ENCODE measurements around the gene TSFM. TPM values are rescaled to one million over a fixed set of nuclear protein-coding genes. Genes with fewer than 3 reads are reported as not detected.

The TSFM gene
- total and polyA plus RNA-seq, 9 of the 15 experiments (the other 6 are each of a cell fraction or from before 2014, with no cell fraction given) = 44.6 to 198 (median 60.2) TPM

GRCh38 chr12:57771873-57772428 lies 10.6 kb upstream of the TSFM start, which contains the start of gene METTL1 (continued):
- no peak for TF ChIP-seq ZNF449 (CRISPR knock-in tag; IDR thresholded peaks at IDR 0.05)
- peak; percentile 76 for TF ChIP-seq POLR2H (tag; IDR thresholded peaks at IDR 0.05; ENCODE audit: low read depth)
- TF ChIP-seq NUFIP1 (IDR thresholded peaks at IDR 0.05; ENCODE audit: partially characterized antibody) = no peak
- TF ChIP-seq MCM3 (IDR thresholded peaks at IDR 0.05) = no peak
- TF ChIP-seq NFIX (CRISPR knock-in tag; IDR thresholded peaks at IDR 0.05; ENCODE audit: low read depth) = no peak
- no peak; the same call in 1 of the 2 replicates for TF ChIP-seq ZNF134 (CRISPR knock-in tag; conservative IDR thresholded peaks at IDR 0.05)
- TF ChIP-seq FOXM1 (IDR thresholded peaks at IDR 0.05; ENCODE audit: low read depth) = no peak; the same call in none of the 2 replicates
- no peak for TF ChIP-seq FOXM1 (CRISPR knock-in tag; IDR thresholded peaks at IDR 0.05; ENCODE audit: low read depth)
- TF ChIP-seq TCF7L2 (IDR thresholded peaks at IDR 0.05; ENCODE audit: low read depth, low read length) = no peak
- peak; percentile 84 for TF ChIP-seq POLR2B (IDR thresholded peaks at IDR 0.05; ENCODE audit: low read depth, partially characterized antibody)
- TF ChIP-seq SIN3B (IDR thresholded peaks at IDR 0.05; ENCODE audit: low read depth) = peak; percentile 96
- TF ChIP-seq ZNF609 (CRISPR knock-in tag; IDR thresholded peaks at IDR 0.05; ENCODE audit: borderline replicate concordance) = no peak
- no peak for TF ChIP-seq SMARCC2 (IDR thresholded peaks at IDR 0.05; ENCODE audit: low read depth)
- peak; percentile 84 for TF ChIP-seq HNRNPLL (IDR thresholded peaks at IDR 0.05; ENCODE audit: low read depth, low read length, poor library complexity, severe bottlenecking)
- no peak for TF ChIP-seq HEY1 (CRISPR knock-in tag; IDR thresholded peaks at IDR 0.05; ENCODE audit: borderline replicate concordance)
- no peak for TF ChIP-seq SREBF1 (IDR thresholded peaks at IDR 0.05; ENCODE audit: borderline replicate concordance, low read depth, low read length)
- TF ChIP-seq CEBPB (tag; IDR thresholded peaks at IDR 0.05) = no peak
- TF ChIP-seq ZNF695 (CRISPR knock-in tag; IDR thresholded peaks at IDR 0.05) = no peak
- 0 out of 4 replicates have a peak, but pooled peaks of 1 of the 2 experiments have one; percentile 10 for TF ChIP-seq RCOR1 (IDR thresholded peaks at IDR 0.05; ENCODE audit: borderline replicate concordance in 1 of 2, low read depth in 2 of 2, low read length in 2 of 2)
- no peak for TF ChIP-seq ZNF174 (CRISPR knock-in tag; IDR thresholded peaks at IDR 0.05)
- peak; percentile 30; the same call in 1 of the 2 replicates for TF ChIP-seq ESRRA (IDR thresholded peaks at IDR 0.05; ENCODE audit: borderline replicate concordance, low read depth)
- TF ChIP-seq TAF1 (IDR thresholded peaks at IDR 0.05; ENCODE audit: control insufficient read depth, extremely low read depth, insufficient read depth, low read length, severe bottlenecking) = peak; percentile 83
- TF ChIP-seq ZNF197 (CRISPR knock-in tag; IDR thresholded peaks at IDR 0.05; ENCODE audit: low read depth) = no peak
- peak; percentile 17; the same call in 1 of the 2 replicates for TF ChIP-seq NFE2 (IDR thresholded peaks at IDR 0.05; ENCODE audit: low read depth)
- no peak for TF ChIP-seq TSC22D4 (tag; IDR thresholded peaks at IDR 0.05)

All from K562 (cell line).